Endometrial microvascular endothelial cells (primary cell): ENCODE data around the gene APBB2. TPM values are rescaled to one million over a fixed set of nuclear protein-coding genes. Genes with fewer than 3 reads are reported as not detected.

Experiments used
- in situ Hi-C: cut with HindIII; loops from 2 replicates; pipeline ENCODE4 v1.10.0; 2017; ENCODE audit warnings: low sequenced_read_pairs, low pct_unique_long_range_greater_than_20kb; ENCODE audit errors: inconsistent ontology term
- total RNA-seq: library from RNA; depleted of rRNA; stranded (reverse); fragments of >200 nt; gene quantifications from one replicate; pipeline ENCODE4 v1.2.3, GENCODE V29; 2015; ENCODE audit errors: inconsistent ontology term

The APBB2 gene
- total RNA-seq, 1 donor from 2014 or later: 136 TPM

GRCh38 chr4:41202356-41202755, 12.0 kb downstream of the APBB2 start:
- in situ Hi-C loops: loop anchor here (5.0 to 25.0 kb wide), 2 partner anchors 35 to 265 kb away; no protein-coding TSS in a partner anchor

- in situ Hi-C loops: loop anchor here (5.0 to 25.0 kb wide), 2 partner anchors 33 to 263 kb away; no protein-coding TSS in a partner anchor
Measured at GRCh38 chr4:41200486-41201017, 13.8 kb downstream of the APBB2 start.

GRCh38 chr4:41199788-41200187, 14.6 kb downstream of the APBB2 start:
- in situ Hi-C loops: loop anchor here (5.0 to 25.0 kb wide), 2 partner anchors 32 to 262 kb away; no protein-coding TSS in a partner anchor

DNA sequence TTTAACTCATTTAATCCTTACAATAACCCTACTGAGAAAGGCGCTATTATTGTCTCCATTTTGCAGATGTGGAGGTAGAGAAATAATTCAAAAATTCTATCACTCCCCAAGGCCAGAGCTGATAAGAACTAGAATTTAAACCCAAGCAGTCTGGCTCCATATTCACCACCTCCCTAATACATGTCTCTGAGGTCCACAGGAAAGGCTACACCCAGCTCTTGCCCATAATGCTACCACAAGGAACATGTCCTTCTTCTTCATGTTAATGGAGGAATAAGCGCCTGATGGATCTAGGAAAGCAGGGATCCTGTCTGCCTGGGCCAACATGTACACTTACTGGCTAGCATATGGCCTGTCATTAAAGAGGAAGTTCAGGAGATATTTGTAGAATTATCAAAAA, 16.3 kb downstream of the APBB2 start:
- in situ Hi-C loops: no loop called here

- in situ Hi-C loops: no loop called here
Measured at GRCh38 chr4:41197495-41197894, 16.8 kb downstream of the APBB2 start.

- in situ Hi-C loops: no loop called here
Measured at GRCh38 chr4:41196633-41197332, 17.6 kb downstream of the APBB2 start.

DNA sequence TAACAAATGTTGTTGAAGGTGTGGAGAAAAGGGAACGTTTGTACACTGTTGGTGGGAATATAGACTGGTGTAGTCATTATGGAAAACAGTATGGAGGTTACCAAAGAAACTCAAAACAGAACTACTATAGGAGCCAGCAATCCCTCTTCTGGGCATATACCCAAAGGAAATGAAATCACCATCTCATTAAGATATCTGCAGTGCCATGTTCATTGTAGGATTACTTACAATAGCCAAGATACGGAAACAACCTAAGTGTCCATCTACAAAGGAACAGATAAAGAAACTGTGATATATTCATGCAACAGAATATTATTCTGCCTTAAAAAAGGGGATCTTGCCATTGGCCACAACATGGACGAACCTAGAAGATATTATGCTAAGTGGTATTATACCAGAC, 22.2 kb downstream of the APBB2 start:
- in situ Hi-C loops: no loop called here

- in situ Hi-C loops: no loop called here
Measured at GRCh38 chr4:41189666-41190065, 24.7 kb downstream of the APBB2 start.

- in situ Hi-C loops: no loop called here
Measured at GRCh38 chr4:41189076-41189475, 25.3 kb downstream of the APBB2 start.

DNA sequence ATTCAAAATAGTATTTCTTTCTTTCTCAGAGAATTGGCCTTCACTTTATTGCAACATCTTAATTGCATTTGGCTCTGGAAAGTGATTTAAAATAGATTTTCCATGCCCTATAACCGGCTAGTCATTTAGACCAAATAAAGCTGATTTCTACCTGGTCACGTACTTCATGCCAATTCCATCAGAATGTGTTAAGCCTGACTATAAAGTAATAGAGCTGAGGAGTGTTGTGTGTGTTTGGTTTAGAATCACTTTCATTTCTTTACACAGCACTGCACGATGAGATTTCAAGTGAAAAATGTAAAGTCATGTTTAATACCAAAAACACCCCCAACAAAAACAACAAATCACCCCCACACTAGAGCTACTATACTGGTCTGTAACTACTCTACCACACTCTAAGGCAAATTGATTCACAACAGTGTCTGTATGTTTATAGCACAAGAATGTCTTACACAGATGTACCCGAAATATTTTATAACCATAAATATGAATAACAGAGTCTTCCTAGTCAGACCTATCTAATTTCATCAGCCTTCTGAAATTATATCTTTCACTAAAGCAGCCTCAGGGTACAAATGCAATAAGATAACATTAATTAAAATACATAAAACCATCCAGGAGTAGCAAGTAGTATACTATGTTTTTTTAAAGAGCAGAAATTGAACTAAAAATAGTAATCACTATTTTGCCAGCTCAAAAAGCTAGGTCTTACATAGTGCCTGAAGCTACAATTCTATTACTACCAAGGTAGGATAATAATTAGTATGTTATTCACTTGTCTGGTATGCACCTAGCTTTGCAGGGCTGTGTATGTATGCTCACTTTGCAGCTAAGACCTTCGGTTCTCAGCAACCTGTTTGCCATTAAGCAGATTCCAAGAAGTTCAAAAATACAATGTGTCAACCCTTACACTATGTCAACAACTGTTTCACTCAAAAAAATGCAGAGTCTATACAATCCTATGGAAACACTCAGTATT, 28.4 kb downstream of the APBB2 start:
- in situ Hi-C loops: no loop called here

- in situ Hi-C loops: no loop called here
Measured at GRCh38 chr4:41184009-41184408, 30.3 kb downstream of the APBB2 start.

DNA sequence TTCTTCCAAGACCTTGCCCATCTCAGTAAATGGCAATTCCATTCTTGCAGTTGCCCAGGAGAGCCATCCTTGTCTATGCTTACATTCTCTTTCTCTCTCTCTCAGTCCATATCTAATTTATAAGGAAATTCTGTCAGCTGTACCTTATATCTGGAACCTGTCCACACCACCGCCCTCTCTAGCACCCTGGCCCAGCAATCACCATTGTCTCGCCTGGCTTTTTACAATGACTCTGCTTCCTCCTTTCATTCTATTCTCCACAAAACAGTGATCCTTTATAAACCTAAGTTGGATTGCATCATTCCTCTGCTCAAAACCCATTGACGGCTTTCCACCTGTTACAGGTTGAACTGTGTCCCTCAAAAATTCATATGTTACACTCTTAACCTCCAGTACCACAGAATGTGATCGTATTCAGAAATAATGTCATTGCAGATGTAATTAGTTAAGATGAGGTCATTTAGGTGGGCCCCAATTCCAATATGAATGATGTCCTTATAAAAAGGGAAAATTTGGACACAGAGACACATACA, 31.3 kb downstream of the APBB2 start:
- in situ Hi-C loops: no loop called here

DNA sequence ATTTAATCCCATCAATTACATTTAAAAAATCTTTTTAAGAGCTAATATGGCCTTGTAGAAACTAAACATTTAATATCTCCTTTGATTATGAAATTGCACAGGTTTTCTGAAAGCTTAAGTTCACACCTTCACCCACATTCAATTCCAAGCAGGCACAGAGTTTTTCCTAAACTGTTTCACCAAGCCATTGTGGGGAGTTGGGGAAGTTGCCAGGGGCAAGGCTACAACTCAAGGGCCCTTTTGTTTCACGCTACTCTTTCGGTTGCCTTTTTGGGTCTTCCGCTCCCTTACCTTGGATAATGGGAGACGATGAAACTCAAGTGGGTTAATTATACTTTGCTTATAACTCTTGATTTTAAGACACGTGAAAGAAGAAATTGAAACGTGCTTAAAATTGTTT, 33.3 kb downstream of the APBB2 start:
- in situ Hi-C loops: no loop called here

GRCh38 chr4:41179498-41180195, 34.7 kb downstream of the APBB2 start:
- in situ Hi-C loops: no loop called here

DNA sequence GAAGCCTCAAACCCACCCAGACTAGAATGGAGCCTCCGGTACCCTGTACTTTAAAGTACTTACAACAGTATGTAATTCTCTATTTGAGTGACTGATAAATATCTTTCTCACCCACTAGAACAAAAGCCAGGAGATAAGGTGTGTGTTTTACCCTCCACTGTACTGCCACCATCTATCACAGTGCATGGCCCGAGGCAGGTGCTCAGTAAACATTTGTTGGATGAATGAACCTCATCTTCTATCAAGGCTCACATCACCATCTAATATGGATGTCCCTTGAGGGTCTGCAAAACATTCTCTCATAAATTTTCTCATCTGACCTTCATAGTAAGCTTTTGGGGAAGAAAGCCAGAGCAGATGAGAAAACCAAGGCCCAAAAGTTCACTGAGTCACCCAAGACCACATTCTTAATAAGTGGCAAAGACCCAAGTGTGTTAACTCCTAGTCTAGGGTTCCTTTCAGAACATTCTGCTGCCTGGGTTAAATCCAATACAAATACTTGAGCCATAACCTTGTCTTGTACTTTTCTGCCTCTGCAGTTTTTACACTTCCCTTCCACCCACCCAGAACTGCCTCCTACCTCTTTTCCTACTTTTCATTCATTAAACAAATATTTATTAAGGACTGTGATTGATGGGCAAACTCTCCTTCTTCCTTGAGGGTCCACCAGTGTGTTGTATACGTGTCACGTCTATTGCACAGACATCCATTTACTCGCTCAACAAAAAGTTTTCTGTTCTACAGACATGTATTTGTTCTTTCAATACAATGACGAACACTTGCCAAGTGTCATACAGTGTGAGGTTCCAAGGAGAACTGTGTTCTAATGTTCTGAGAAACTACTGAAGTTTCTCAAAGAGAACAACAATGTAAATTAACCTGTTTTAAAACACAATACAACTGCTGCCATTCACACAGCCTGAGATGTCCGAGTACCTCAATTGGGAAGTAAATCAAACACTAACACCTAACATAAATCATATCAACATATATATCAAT, 35.7 kb downstream of the APBB2 start:
- in situ Hi-C loops: no loop called here

DNA sequence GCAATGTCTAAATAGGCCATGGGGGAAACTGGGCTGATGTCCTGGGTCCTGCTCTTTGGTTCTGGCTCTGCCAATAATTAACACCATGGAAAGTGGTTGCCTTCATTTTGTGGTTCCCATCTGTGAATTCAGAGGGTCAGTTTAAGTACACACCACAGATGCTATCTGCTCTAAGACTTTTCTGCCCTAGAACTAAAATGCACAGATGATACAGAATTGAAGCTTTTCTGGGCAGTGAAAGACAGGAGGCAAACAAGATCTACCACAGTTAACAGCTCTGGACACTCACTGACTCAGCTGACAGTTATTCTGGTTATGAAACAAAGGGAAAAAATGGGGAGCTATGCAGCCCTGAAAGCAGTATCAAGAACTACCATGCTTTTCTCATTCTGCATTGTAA, 37.3 kb downstream of the APBB2 start:
- in situ Hi-C loops: no loop called here

DNA sequence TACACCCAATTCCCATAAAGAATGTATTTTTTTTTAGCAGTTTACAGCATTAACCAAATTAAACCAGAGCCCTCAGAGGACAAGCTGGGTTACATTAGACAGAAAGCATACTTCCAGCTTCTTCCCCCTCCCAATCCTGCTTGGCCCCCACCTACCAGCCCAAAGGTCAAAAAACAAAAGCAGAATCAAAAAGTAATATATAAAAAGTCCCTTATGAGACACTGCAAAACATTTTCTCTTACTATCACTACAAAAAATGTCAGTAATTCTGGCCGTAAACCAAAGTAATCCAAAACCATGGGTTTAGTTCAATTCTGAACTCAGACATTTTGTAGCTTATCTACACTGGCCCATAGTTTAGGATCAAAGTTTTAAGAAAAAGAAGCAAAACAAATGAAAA, 38.0 kb downstream of the APBB2 start:
- in situ Hi-C loops: no loop called here

DNA sequence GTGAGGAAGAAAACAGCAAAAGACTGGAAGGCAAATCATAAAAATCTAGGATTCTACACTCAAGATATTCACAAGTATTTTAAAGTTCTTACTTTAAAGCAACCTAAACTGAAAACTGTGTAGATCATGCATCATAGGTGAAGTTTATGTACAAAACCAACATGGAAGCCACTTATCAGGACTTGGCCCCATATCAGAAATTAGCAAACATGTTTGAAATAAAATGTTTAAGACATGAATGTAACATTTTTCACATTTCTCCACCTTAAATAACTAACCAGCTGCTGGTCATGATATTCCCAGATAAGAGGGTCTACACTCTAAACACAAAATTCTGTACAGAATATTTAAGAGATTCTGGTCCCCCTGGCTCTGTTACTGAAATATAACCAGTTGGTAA, 38.5 kb downstream of the APBB2 start:
- in situ Hi-C loops: no loop called here
